Right lung (tissue), 5 donors: ENCODE measurements around the gene DHRS9. TPM values are rescaled to one million over a fixed set of nuclear protein-coding genes. Genes with fewer than 3 reads are reported as not detected.

Experiments
- DNase-seq, 2 donors: peaks; one replicate each; pipeline ENCODE4 v3.0.0-alpha.2; 2013
- polyA plus RNA-seq, 5 donors: library from polyadenylated mRNA; unstranded; fragments of 120-200 nt; gene quantifications; one replicate each; pipeline versions ENCODE4 v1.2.1 to v1.2.3, GENCODE V29; 2013; ENCODE audit warnings: inconsistent platforms in 1 of 5, low replicate concordance in 1 of 5; ENCODE audit not compliant: insufficient read length in 5 of 5, insufficient read depth in 1 of 5

DHRS9 gene
- polyA plus RNA-seq, 5 donors = 0.28 to 0.97 (median 0.53) TPM

DNA sequence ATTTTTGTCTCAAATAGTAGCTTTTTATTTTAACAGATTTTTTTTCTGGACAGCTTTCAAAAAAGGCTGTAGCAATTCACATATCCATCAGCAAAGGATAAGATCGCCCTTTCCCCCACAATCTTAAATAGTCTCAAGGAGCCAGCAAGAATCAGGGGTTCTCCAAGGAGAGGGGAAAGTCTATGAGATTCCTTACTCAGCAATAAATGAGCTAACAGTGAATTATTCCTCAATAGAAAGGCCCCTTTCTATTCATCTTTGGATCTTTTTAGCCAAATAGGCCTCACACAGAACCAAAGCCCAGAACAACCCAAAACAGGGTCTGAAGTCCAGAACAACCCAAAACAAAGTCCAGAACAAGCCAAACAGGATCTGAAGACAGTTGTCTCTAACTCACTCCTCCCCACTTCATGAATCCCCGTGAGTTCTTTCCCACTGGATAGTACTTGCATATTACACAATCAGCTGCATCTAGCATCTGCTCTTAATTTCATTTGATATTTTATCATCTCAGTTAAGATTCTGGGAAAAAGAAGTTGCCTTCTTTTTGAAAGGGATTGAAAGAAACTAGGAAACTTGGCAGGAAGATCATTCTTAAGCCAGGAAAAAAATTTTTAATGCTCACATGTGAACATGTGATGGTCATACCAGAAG lies 3.4 kb upstream of the DHRS9 start:
- DNase-seq = no peak

- DNase-seq = no peak
Measured at GRCh38 chr2:169066897-169067296, 2.5 kb upstream of the DHRS9 start.

DNA sequence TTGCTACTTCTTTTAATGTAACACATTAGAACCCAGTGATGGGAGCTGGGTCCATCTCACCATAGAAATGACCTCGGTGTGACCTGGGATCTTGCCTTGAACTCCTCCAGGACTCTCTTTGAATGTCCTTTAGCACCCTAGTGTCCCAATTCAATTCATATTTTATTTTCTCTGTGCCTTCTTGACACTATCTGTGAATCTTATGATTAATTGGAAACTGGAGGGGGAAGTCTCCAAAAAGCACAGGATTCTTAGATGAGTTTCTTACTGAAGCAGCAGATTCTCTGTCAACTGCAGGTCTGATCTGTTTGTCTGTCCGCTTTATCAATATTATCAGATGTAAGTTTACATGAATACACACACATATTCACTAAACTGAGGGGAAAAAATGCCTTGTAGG lies 470 bp downstream of the DHRS9 start:
- no peak for DNase-seq

GRCh38 chr2:169071455-169071854 lies 2.1 kb downstream of the DHRS9 start:
- DNase-seq = no peak

GRCh38 chr2:169072163-169072925 lies 3.0 kb downstream of the DHRS9 start:
- no peak for DNase-seq

- no peak for DNase-seq
Measured at GRCh38 chr2:169073211-169073962, 4.0 kb downstream of the DHRS9 start.

- no peak for DNase-seq
Measured at GRCh38 chr2:169073963-169074751, 4.8 kb downstream of the DHRS9 start.

DNA sequence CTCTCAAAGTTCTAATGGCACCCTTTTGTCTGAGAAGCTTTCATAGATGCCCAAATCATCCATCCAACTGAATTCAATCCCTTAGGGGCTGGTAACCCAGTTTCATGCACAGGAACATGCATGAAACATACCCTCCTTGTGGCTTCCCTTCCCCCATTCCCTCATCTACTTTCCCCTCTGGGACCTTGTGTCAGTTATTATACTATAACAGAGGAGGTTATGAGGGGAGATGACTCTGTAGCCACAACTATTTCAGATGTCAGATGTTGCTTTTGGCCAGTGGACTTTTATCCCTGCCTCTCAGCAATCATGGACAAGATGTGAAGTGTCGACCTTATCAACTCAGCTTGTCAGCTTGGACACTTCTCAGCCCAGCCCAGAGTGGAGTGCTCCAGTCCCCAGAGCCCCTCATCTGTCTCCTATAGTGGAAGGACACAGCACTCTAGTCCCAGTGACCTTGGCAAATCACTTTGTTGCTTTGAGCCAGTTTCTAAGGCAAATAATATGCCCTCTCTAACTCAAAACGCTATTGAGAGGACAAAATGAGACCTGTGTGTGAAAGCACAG lies 8.4 kb downstream of the DHRS9 start:
- no peak for DNase-seq

DNA sequence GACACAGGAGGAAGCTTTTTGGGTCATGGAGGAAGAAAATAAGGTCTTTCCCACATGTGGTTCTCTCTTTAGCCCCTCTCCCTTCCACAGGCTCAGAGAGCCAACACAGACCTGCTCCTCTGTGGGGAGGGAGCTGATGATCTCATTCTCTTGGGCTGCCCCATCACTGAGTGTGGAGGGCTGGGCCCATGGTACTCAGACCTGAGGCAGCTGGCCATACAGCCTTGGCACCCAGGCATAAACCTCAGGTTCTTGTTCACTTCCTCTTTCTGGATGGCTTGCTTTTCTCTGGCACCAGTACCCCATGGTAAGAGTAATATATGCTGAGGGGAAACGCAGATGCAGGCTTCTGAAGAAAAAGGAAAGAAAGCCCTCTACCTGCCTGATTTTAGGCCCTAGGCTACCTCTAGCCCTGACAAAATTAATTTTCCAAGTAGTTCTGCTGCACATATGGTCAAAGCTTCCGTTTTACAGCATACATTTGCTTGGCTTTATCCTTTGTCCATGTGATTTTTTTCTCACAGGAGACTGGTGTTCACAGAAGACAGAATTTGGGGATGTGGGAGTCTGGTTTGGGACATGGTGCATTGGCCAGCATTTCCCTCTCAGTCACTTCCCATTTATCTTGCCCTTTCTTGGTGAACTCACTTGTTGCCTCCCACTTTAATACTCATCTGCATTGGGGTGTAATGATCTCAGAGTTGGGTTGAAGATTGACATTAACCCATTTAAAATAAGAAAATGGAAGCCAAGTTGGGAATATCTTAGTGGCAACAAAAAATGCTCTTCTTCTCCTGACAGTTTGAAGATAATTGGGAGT lies 11.1 kb downstream of the DHRS9 start:
- no peak for DNase-seq

- no peak for DNase-seq
Measured at GRCh38 chr2:169081551-169081950, 12.2 kb downstream of the DHRS9 start.

DNA sequence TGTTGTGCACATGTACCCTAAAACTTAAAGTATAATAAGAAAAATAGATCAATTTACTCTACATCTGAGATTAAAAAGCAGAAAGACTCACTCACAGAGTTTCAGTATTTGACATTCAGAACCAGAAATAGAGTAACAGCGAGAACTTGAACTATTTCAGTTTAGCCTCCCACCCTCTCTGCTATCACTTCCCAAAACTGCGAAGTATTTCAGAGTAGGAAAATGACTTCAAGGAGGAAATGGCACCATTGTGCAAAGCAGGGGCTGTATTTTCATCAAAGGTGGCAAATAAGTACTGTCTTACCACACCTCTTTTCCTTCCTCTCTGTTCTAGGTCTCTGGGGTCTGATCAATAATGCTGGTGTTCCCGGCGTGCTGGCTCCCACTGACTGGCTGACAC lies 13.6 kb downstream of the DHRS9 start:
- DNase-seq = no peak

GRCh38 chr2:169086893-169087467 lies 17.6 kb downstream of the DHRS9 start:
- DNase-seq = no peak

- DNase-seq = no peak
Measured at GRCh38 chr2:169087757-169088379, 18.5 kb downstream of the DHRS9 start.

GRCh38 chr2:169089182-169089581 lies 19.8 kb downstream of the DHRS9 start:
- no peak for DNase-seq

- DNase-seq = no peak
Measured at GRCh38 chr2:169090133-169090820, 20.9 kb downstream of the DHRS9 start.

- DNase-seq = no peak
Measured at GRCh38 chr2:169091256-169091655, 21.9 kb downstream of the DHRS9 start.

GRCh38 chr2:169091761-169092519 lies 22.6 kb downstream of the DHRS9 start:
- no peak for DNase-seq

- DNase-seq = no peak
Measured at GRCh38 chr2:169093535-169093934, 24.2 kb downstream of the DHRS9 start.
